Neural cell (in vitro differentiated cells): ENCODE measurements around the gene TRPM2.

Experiments used
- CTCF ChIP-seq: fragments of 450-650 bp; IDR thresholded peaks from 2 replicates; pipeline ENCODE4 v1.5.1; 2014; ENCODE audit warnings: antibody characterized with exemption, mild to moderate bottlenecking, moderate library complexity; ENCODE audit not compliant: poor library complexity, severe bottlenecking
- EP300 ChIP-seq: fragments of 450-650 bp; conservative IDR thresholded peaks from 2 replicates; pipeline ENCODE4 v1.6.1; 2014; ENCODE audit warnings: antibody characterized with exemption, mild to moderate bottlenecking, moderate library complexity; ENCODE audit not compliant: poor library complexity, severe bottlenecking
- EZH2 ChIP-seq: fragments of 200-600, 300-800 bp; shearing (Covaris generic), sonication (generic); IDR thresholded peaks from 2 replicates; pipeline ENCODE4 v1.6.1; 2014; ENCODE audit warnings: antibody characterized with exemption, low read length, borderline replicate concordance, mild to moderate bottlenecking; ENCODE audit not compliant: insufficient read depth, poor library complexity, severe bottlenecking
- RAD21 ChIP-seq: fragments of 450-650 bp; conservative IDR thresholded peaks from 2 replicates; pipeline ENCODE4 v1.6.1; 2014; ENCODE audit warnings: antibody characterized with exemption, mild to moderate bottlenecking, moderate library complexity
- REST ChIP-seq: IDR thresholded peaks from 2 replicates; pipeline ENCODE4 v1.6.1; 2012; ENCODE audit warnings: borderline replicate concordance
- SMC3 ChIP-seq: fragments of 450-650 bp; conservative IDR thresholded peaks from 2 replicates; pipeline ENCODE4 v1.6.1; 2014; ENCODE audit warnings: antibody characterized with exemption, mild to moderate bottlenecking, moderate library complexity; ENCODE audit not compliant: poor library complexity

- TF ChIP-seq RAD21 (no peak), CTCF (no peak), EZH2 (no peak), EP300 (no peak), SMC3 (no peak), REST (no peak)
These were observed 80.6 kb downstream of the TRPM2 start for GRCh38 chr21:44433791-44434567.
